Activated CD8-positive, alpha-beta memory T cell treated with anti-CD3 and anti-CD28 coated beads for 1 hour (primary cell): ENCODE measurements around the gene LRMDA.

ENCODE experiments used
- DNase-seq, 2 donors: peaks; one replicate each; pipeline ENCODE4 v3.0.0-alpha.2; 2020; ENCODE audit warnings: low read depth in 1 of 2; ENCODE audit errors: extremely low read depth in 1 of 2

Gene LRMDA

DNA sequence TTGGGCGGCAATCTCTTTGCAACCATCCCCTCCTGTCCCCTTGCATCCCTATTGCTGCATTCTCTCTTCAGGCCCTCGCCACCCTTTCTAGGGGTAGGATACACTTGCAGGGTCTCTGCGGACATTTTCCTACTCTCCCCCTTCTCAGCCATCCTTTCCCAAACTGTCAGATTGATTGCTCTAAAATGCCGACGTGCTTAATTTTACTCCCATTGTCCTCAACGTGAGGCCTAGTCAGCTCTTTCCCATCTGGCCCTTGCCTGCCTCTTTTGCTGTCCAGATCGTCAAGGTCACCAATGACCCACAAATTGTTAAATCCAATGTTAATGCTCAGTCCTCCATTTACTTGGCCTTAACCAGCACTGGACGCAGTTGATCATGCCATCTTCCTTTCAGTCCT, 12.7 kb upstream of the LRMDA start:
- no peak for DNase-seq

DNA sequence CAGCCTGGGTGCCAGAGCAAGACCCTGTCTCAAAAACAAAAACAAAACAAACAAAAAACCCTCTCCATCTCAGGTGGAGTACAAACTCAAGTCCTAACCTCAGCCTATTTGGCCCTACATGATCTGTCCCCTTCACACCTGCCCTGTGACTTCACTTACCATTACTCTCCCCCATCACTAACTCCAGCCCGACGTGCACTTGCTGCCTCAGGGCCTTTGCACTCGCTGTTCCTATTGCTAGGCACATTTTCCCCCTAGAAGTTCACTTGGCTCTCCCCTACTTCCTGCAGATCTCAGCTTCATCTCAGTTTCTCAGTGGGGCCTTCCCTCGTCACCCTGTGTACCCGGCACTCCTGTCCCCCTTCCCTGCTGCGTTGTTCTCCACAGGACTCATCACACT, 8.5 kb upstream of the LRMDA start:
- DNase-seq = no peak

DNA sequence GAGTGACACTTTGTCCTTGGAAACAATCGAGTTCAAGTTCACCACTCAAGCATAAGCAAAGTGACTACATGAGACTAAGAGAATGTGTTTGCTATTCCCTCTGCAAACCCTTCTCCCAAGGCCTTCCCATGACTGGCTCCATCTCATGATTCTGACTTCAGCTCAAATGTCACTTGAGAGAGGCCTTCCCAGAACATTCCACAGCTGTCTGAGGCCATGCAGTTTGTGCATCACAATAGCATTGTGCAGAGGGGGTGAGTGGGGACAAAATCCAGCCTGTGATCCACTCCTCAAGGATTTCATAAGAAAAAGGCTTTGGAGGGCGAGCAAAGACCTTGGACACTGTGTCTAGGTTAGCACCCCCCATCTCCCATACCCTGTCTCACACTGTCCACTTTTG, 6.9 kb upstream of the LRMDA start:
- no peak for DNase-seq

DNA sequence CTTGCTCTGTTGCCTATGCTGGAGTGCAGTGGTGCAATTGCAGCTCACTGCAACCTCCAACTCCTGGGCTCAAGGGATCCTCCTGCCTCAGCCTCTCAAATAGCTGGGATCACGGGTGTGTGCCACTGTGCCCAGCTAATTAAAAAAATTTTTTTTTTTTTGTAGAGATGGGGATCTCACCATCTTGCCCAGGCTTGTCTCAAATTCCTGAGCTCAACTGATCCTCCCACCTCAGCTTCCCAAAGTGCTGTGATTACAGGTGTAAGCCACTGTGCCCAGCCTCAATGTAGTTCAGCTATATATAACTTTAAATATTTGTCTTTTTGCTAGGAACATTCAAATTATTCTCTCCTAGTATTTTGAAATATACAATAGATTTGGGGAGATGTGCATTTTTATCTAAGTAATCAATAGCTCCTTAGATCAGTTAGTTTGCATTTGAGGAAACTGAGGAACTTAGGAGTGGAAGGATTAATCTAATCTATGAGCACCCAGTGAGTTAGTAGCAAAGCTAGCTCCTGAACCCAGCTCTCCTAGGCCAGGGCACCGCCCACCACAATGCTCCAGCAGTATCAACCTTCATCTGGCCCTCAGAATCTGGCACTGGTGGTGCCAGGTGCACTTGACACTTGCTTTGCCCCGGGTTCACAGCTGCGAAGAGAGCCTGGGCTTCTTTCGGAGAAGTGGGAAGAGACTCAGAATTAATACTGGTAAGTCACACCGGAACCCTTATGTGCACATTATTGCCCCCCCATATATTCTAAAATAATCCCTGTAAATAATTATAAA, 5.9 kb upstream of the LRMDA start:
- DNase-seq = no peak

DNA sequence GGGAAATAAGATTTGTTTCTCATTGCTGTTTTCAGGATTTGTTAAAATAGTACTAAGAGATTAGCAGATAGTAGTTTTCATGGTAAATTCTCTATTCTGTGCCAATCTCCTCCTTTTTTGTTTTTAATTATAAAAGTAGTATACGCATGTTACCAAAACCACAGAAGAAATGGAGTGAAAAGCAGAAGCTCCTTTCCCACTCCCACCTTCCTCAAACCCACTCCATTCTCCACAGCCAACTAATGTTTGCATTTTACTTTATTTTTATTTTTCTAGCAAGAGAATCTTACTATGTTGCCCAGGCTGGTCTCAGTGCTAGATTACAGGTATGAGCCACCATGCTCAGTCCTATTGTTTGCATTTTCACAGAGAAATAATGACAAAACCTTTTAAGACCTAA, 4.5 kb upstream of the LRMDA start:
- DNase-seq = no peak

DNA sequence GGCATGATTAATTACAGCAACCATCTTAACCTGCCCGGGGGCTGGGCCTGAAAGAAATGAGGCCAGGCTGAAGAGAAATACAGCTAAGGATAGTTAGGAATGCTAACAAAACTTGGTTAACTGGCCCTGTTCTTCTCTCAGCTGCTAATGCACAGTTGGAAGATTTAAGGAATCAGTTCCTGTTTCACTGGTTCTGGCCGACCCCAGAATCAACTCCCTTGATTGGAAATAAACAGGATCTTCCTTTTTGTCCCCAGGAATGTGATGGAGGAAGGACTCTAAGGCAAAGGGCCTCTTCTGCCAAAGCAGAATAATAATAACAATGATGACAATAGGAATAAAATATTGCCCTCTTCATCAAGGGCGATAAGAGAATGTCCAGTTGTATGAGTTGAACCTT, 3.5 kb upstream of the LRMDA start:
- DNase-seq = no peak

DNA sequence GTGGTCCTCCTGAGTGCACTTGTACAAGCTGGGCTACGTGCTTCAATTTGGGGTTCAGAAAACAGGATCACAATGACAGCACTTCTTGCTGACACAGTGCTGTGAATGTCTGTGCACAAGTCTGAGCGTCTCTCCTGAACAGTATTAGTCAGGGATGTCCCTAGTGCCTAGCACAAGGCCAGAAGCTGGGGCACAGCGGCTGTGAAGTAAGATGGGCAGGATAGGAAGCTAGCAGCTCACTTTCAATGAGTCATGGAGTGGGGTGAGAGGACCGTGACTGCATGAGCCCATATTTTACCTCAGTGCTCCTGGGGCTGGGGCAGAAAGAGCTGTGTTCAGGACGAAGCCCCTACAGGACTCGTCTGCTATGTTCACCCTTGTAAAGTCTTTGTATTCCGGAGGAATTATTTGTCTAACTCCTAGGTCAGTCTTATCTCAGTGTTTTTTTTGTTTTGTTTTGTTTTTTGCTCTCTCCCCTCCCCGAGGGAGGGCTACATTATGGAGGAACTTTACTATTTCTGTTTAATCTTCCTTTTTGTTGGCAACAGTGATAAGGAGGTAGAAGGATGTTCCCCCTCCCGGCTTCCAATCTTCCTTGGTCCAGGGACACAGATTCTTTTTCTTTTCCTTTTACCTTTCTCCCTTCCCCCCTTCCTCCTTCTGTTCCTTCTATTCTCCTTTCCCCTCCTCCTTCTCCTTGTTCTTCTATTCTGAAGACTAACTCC, 2.8 kb upstream of the LRMDA start:
- no peak for DNase-seq

DNA sequence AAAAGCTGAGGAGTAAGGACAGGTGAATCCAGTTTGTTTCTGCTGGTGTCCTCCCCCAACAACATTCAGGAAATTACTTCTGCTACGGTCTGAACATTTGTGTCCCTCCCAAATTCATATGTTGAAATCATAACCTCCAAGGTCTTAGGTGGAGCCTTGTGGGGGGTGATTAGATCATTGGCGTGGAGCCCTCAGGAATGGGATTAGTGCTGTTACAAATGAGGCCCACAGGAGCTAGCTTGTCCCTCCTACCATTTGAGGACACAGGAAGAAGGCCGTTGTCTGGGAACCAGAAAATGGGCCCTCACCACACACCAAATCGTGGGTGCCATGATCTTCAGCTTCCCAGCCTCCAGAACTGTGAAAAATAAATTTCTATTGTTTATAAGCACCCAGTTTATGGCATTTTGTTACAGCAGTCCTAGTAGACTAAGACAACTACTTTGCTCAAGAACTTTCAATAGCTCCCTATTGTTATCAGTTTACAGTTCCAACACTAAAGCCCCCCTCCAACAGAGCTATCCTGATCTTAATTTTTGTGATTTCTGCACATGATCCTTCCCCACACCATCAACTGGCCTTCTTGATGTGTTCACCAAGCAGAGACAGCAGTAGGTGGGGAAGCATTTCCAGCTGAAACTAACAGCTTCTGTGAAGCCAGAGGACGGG, 2.1 kb upstream of the LRMDA start:
- DNase-seq = no peak

DNA sequence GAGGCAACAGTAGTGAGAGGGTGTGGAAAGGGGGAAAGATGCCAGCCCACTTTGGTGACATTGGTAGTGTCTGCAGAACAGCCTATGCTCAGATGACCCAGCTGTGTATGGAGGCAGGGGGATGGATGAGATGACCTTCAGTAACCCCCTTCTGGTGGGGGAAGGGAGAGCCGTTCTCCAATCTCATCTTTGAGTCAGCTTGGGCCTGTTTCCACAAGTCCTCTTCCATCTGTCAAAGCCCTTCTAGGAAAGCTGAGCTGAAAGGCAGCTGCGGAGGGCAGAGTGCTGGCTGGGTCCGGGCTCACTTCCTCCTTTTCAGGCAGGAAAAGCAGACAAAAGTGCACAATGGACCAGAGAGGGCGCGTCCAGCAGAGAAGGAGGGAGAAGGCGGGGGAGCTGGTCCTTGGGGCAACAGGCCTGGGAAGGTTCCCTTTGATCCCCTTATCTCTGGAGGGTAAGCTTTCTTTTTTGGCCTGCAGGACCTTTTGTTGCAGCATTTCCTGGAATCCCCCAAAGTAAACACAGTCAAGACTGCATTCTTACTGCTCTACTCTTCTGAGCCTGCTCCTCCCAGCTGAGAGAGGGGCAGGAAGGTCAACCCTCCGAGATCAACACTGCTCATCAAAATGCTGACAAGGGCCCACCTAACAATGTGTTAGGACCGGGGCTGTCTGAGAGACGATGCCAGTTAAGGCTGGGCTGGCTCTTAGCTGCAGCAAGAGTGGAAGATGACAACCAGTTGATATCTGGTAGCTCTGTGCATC, 1.2 kb upstream of the LRMDA start:
- DNase-seq = no peak

DNA sequence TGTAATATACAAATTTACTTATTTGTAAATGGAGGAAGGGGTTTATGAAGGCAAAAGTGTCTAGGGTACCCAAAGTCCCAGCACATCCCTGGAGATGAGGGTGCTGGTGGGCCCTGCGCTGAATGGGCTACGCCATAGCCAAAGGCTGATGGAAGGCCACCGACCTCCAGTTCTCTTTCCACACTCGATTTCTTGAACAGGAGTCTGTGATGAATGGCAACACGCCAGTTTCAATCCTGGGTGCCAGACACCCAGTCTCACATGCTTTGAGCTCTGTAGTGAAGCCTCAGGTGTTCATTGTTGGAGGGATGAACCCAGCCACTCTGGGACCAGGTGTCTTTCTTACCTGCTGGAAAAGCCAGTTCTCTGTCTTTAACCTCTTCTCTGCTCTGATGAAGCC, 752 bp downstream of the LRMDA start:
- no peak for DNase-seq

DNA sequence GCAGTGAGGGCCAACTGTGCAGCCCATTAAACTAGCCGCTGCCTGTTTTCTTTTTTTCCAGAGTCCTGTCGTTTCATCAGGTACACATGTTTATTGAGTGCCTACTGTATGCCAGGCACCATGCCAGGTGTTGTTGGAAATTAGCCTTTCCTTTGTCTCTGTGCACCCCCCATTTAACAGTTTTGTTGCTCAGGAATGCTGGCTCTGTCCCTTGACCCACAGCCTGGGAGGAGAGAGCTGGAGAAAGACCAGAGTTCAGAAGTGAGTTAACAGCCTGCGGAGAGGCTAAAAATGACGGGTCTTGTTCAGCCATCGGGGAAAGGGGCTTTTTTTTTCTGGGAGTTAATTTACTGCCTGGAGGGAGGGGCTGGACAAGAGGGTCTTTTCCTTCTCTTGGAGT, 1.3 kb downstream of the LRMDA start:
- DNase-seq = no peak

DNA sequence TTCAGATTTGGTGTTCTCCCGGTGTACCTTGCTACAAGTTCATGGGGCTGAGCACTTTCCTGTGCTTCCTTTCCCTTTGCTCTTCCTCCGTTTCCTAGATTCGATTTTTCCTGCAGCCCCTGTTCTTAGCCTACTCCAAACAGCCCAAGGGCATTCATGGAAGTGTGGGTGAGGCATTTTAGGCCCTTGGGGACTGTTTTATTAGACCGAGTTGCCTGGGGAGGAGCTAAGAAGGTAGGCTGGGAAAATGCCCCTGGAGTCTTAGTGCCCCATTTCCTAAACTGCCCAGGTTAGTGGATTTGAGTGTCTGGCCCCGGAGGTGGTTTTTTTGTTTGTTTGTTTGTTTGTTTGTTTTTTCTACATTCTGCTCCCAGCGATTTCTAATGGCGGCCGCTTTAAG, 1.8 kb downstream of the LRMDA start:
- DNase-seq = no peak

DNA sequence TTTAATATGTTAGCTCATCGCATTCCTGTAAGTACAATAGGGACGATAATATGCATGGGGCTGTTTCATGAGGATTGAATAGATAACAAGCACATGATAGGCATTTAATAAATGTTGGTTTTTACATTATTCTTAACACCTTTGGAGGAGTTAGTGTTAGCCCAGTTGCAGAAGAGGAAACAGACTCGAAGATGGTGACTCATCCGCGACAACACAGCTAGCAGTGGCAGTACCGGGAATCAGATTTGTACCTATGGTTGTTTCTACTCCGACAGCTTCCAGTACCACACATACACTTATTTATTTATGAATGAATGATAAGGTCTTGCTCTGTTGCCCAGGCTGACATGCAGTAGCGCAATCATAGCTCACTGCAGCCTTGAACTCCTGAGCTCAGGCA, 2.9 kb downstream of the LRMDA start:
- no peak for DNase-seq

DNA sequence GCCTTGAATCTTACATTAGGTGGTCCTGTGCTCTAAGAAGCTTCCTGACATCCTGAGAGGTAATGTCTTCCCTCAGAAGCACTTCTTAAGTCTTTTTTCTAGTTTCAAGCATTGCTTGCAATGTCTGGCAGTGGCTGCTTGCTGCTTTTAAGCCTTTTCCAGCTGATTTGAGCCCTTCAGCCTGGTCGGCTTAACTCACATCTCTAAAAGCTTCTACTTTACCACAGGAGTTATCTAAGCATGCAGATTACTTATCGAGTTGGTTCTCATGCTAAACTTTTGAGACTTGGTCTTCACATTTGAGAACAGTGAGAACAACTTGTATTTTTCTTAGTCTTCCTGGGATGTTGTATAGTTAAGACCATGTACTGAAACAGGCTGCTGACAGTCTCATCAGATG, 3.9 kb downstream of the LRMDA start:
- DNase-seq = no peak

DNA sequence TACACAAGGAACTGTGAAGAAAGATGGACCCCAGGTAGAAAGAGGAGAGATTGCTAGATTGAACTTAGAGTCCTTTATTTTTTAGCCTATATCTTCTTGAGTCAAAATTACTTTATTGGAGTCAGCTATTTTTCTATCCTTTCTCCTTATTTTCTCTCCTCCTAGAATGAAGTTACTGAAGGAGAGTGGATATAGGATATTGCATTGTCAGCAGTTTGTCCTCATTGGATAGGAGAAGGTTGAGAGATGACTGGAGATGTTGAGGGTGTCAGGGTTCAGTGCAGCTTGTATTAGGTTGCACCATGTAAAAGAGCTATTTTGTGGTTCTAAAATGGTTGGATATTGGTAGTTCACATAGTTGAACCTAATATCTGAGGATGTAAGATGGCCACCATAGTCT, 5.5 kb downstream of the LRMDA start:
- DNase-seq = no peak

DNA sequence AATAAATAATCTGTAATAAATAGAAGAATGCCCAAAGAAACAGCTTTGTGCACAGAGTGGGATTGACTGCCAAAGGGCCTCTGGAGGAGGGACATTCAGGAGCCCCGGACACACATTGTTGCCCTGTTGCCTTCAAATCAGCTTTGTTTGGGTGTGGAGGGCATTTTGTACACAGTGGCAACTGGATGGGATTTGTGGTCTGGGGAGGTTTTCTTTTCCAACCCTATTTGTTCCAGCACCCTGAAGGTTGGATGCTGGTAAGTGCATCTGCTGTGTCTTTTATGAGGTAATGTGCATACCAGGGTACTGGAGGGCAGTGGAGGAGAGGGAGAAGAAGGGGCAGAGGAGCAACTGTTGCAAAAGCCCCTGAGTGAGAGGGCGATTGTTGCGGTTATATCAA, 6.3 kb downstream of the LRMDA start:
- no peak for DNase-seq

DNA sequence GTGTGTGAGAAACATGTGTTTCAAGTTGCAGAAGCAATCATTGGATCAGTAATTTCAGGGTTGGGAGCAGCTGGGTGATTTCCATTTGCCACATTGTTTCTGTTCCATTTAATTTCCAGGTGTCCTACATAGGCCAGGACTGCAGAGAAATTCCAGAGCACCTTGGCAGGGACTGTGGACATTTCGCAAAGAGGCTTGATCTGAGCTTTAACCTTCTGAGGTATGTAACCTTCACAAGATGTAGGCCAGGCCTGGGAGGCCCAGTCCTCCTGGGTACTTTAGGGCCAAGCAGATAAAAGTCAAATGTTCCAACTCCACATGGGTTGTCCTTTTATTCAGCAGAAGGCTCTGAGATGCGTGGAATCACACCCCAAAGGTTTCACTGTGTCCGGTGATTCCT, 6.9 kb downstream of the LRMDA start:
- DNase-seq = no peak

DNA sequence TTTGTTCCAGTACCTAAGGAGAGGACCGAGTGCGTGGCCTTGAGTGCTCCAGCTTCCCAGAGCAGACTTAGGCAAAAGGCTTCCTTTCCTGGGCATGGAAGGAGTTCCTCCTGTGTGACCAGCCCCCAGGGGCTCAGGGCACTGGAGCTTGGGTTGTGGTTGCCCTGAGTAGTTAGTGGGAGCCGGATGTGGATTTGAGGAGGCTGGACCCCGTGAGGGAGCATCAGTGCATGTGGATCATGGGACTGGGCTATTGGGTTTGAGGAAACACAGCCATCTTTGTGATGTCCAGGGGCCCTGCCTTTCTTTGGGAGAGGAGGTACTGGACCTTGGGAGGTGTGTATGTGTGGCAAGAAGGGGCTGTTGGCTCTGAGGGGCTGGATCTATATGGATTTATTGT, 8.4 kb downstream of the LRMDA start:
- no peak for DNase-seq

DNA sequence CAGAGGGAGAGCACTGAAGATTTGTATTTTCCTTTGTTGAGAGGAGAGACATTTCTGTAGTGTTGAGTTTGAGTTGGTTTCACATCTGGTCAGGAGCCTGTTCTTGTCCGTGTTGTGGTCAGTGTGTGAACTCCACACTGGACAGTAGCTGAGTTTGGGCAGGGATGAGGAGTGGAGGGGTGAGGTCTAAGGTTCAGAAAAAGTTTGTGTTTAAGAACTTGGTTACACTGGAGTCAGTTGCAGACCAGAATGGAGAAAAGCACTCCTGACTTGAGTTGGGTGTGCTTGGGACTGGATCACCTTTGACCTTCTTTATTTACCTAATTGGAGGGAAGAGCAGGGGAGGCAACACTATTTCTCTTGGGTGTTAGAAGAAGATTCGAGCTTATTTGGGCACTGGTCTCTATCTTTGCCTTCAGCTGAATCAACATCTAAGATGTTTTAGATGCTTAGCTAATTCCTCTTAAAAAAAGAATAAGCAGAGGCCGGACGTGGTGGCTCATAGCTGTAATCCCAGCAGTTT, 8.9 kb downstream of the LRMDA start:
- no peak for DNase-seq

DNA sequence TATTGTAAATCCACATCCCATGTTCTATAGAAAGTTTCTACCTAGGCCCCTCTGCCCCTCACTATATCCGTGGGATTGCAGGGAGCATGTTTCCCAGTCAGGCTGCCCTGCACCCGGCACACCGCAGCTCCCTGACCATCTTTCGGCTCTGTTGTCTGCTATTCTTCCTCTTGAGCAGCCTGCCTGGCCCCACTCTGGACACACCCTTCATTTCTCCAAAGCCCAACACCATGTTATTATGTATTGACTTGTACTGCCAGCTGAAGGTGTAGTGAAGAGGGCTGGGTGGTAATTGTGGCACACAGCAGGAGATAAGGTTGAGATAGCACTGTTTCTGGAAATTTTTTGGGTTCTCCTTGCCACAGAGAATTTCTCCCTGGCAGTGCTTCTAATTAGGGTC, 9.8 kb downstream of the LRMDA start:
- no peak for DNase-seq

DNA sequence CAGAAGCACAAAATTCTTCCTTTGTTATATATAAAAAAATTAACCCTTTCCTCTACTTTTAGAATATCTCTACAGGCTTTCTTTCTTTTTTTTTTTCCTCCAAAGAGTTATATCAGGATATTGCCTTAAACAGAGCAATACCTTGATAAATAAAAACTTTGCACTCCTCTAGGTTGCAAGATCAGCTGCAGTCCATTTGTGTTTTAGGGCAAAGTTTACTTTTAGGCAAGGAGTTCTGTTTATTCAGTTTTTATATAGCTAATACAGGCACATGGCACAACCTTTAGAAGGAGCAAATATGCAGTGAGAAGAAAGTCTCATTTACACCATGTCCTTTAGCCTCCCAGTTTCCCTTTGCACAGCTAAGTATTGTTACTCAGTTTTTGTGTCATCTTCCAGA, 10.3 kb downstream of the LRMDA start:
- DNase-seq = no peak
